Upper lobe of left lung (tissue), 6 donors: Measurements from ENCODE around the gene POLK. TPM values are rescaled to one million over a fixed set of nuclear protein-coding genes. Genes with fewer than 3 reads are reported as not detected.

Experiments
- ATAC-seq, 2 donors: fragments of 200-7000 bp; cut with Tn5 transposase; one replicate each; pipeline ENCODE4 v1.9.1; 2022; ENCODE audit warnings: mild to moderate bottlenecking in 2 of 2, moderate library complexity in 2 of 2; ENCODE audit not compliant: low FRiP score in 2 of 2
- DNase-seq, 2 donors: peaks; one replicate each; pipeline ENCODE4 v3.0.0-alpha.2; 2019 to 2020
- H3K27ac ChIP-seq, 4 donors: fragments of 200-600 bp; sonication (generic); one replicate each; pipeline ENCODE4 v1.5.1; 2016 to 2019
- H3K27me3 ChIP-seq, 4 donors: fragments of 200-600 bp; sonication (generic); one replicate each; pipeline ENCODE4 v1.5.1; 2017 to 2019
- H3K36me3 ChIP-seq, 4 donors: fragments of 200-600 bp; sonication (generic); one replicate each; pipeline ENCODE4 v1.5.1; 2016 to 2019
- H3K4me1 ChIP-seq, 4 donors: fragments of 200-600 bp; sonication (generic); one replicate each; pipeline ENCODE4 v1.5.1; 2018 to 2019
- H3K4me3 ChIP-seq, 4 donors: fragments of 200-600 bp; sonication (generic); one replicate each; pipeline ENCODE4 v1.5.1; 2017 to 2019; ENCODE audit warnings: mild to moderate bottlenecking in 2 of 4, moderate library complexity in 1 of 4
- H3K9me3 ChIP-seq, 4 donors: fragments of 200-600 bp; sonication (generic); one replicate each; pipeline ENCODE4 v1.5.1; 2018 to 2019
- CTCF ChIP-seq, 6 experiments: fragments of 450-650 bp in 4 of 6; fragments of 200-600 bp in 2 of 6; sonication (generic) in 2 of 6; IDR thresholded peaks; one replicate each; pipeline ENCODE4 v1.5.1; 2016 to 2019; ENCODE audit warnings: antibody characterized with exemption in 6 of 6
- EP300 ChIP-seq, 4 donors: sonication (generic); formaldehyde crosslinking; IDR thresholded peaks; one replicate each; pipeline ENCODE4 v1.5.1; 2017; ENCODE audit warnings: antibody characterized with exemption in 4 of 4, control low read depth in 2 of 4
- POLR2A ChIP-seq, 4 donors: fragments of 450-650 bp; IDR thresholded peaks; one replicate each; pipeline ENCODE4 v1.5.1; 2016 to 2017; ENCODE audit warnings: antibody characterized with exemption in 4 of 4, mild to moderate bottlenecking in 2 of 4
- POLR2AphosphoS5 ChIP-seq, 2 donors: sonication (generic); formaldehyde crosslinking; IDR thresholded peaks; one replicate each; pipeline ENCODE4 v1.5.1; 2017; ENCODE audit warnings: antibody characterized with exemption in 2 of 2
- WGBS, 2 donors: methylation state at CpG; one replicate each; pipeline ENCODE4 v1.1.5; 2017 to 2018; 5-methylcytosine and 5-hydroxymethylcytosine counted together
- total RNA-seq, 6 donors: library from RNA; depleted of rRNA in 4 of 6; stranded (reverse); fragments of >200 nt in 4 of 6; gene quantifications; one replicate each; pipeline versions ENCODE4 v1.1.0 to v1.2.1, GENCODE V29; 2016 to 2021
- donor health status: DM: no; HTN: no; CAD: no; lungs with moderate emphysema.
- donor health status: DM: no; HTN: yes; CAD: no; lungs with severe emphysema.

Gene POLK
- total RNA-seq, 6 donors from 2014 or later: 19.2 to 55.3 (median 29.6) TPM

GRCh38 chr5:75536147-75536546 lies 24.5 kb downstream of the POLK start:
- WGBS, 2 donors: 74 to 100% methylated on average over 1 to 3 of the region's 3 CpGs
- TF ChIP-seq POLR2AphosphoS5 (IDR thresholded peaks at IDR 0.05): no peak
- no peak for TF ChIP-seq EP300 (IDR thresholded peaks at IDR 0.05)
- no peak for TF ChIP-seq CTCF (IDR thresholded peaks at IDR 0.05)
- TF ChIP-seq POLR2A (IDR thresholded peaks at IDR 0.05): no peak

DNA sequence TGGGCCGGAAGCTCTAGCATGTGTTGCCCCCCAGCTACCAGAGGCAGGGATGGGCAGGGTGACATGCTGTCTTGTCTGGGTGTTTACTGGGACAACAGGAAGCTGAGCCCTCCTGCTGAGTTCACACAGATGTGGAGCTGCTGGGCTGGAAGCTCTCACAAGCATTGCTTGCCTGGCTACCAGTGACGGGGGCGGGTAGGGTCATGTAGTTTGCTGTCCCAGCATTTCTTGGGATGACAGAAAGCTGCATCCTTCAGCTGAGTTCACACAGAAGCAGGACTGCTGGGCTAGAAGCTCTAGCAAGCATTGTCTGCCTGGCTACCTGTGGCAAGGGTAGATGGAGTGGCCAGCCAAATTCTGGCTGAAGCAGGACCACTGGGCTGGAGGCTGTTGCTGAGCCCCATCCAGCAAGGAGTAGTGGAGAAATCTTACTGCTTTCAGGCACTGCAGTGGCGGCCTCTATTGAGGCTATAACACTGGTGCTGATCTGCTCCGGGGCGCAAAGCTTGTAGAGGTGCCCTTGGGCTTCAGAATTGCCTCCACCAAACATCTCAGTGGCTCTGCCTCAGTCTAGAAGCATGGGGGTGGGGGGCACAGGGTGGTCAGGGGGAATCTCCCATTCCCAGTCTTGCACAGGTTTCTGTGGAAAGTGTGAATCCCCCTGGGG lies 25.1 kb downstream of the POLK start:
- Histone ChIP-seq H3K36me3 (peaks cover 0 to 5% (median 0%) of the 10 kb centered on the region in 4 donors), H3K27ac (no peak overlapping the region), H3K27me3 (no peaks in the 10 kb centered on the region), H3K9me3 (peaks cover 0 to 15% (median 7%) of the 10 kb centered on the region in 4 donors), H3K4me3 (no peak overlapping the region), H3K4me1 (peaks cover 0 to 11% (median 6%) of the 10 kb centered on the region in 4 donors)
- 83 to 93% methylated on average over 3 to 6 of the region's 6 CpGs for WGBS, 2 donors
- TF ChIP-seq POLR2AphosphoS5 (IDR thresholded peaks at IDR 0.05) (no peak), CTCF (IDR thresholded peaks at IDR 0.05) (no peak), POLR2A (IDR thresholded peaks at IDR 0.05) (no peak), EP300 (IDR thresholded peaks at IDR 0.05) (no peak)
- ATAC-seq: peak in 1 of 2 donors; percentile 51
- DNase-seq: no peak

More at GRCh38 chr5:75536147-75536546, 24.5 kb downstream of the POLK start:
- ATAC-seq (no peak), DNase-seq (no peak)
- no peaks in the 10 kb centered on the region for H3K27me3 ChIP-seq
- H3K4me3 ChIP-seq: no peak overlapping the region
- H3K36me3 ChIP-seq: peaks cover 0 to 5% (median 0%) of the 10 kb centered on the region in 4 donors
- peaks cover 0 to 11% (median 6%) of the 10 kb centered on the region in 4 donors for H3K4me1 ChIP-seq
- H3K9me3 ChIP-seq: peaks cover 0 to 15% (median 7%) of the 10 kb centered on the region in 4 donors
- H3K27ac ChIP-seq: no peak overlapping the region

- H3K4me1 ChIP-seq: peaks cover 0 to 11% (median 6%) of the 10 kb centered on the region in 4 donors
These were observed 26.5 kb downstream of the POLK start for GRCh38 chr5:75538211-75538610.

DNA sequence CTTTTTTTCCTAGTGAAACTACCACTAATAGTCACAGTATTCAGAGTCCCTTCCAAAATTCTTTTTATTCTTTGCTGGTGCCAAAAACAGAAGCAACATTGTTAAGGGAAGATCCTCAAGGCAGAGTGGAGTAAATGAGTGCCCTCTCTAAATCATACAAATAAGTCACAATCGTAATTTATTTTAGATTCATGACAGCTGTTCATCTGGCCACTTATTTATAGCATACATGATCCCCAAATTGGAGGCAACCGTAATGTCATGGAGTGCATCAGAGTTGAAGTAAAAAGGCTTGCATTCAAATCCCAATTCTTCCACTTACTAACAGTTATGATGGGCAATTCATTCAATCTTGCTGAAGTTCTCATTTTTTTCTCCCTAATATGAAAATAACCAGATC lies 33.4 kb downstream of the POLK start:
- Histone ChIP-seq H3K27ac (no peak overlapping the region), H3K9me3 (no peaks in the 10 kb centered on the region), H3K4me1 (no peaks in the 10 kb centered on the region), H3K4me3 (no peak overlapping the region), H3K27me3 (no peaks in the 10 kb centered on the region), H3K36me3 (peaks cover 0 to 10% (median 0%) of the 10 kb centered on the region in 4 donors)
- TF ChIP-seq POLR2A (IDR thresholded peaks at IDR 0.05) (no peak), CTCF (IDR thresholded peaks at IDR 0.05) (no peak), POLR2AphosphoS5 (IDR thresholded peaks at IDR 0.05) (no peak), EP300 (IDR thresholded peaks at IDR 0.05) (no peak)
- WGBS, 2 donors: 90 to 98% methylated on average over 2 of the region's 2 CpGs
- no peak for DNase-seq
- ATAC-seq: no peak

More at GRCh38 chr5:75538211-75538610, 26.5 kb downstream of the POLK start:
- ATAC-seq: no peak
- 50 to 63% methylated on average over 1 of the region's 1 CpG for WGBS, 2 donors
- no peak for TF ChIP-seq EP300 (IDR thresholded peaks at IDR 0.05)
- TF ChIP-seq POLR2A (IDR thresholded peaks at IDR 0.05): no peak
- no peak for TF ChIP-seq CTCF (IDR thresholded peaks at IDR 0.05)
- H3K27me3 ChIP-seq: no peaks in the 10 kb centered on the region
- H3K9me3 ChIP-seq: peaks cover 0 to 15% (median 7%) of the 10 kb centered on the region in 4 donors
- DNase-seq: no peak
- H3K36me3 ChIP-seq: peaks cover 0 to 5% (median 0%) of the 10 kb centered on the region in 4 donors
- H3K4me3 ChIP-seq: no peak overlapping the region
- H3K27ac ChIP-seq: no peak overlapping the region

- Histone ChIP-seq H3K9me3 (no peaks in the 10 kb centered on the region), H3K4me1 (no peaks in the 10 kb centered on the region), H3K27ac (no peak overlapping the region), H3K36me3 (peaks cover 0 to 5% (median 0%) of the 10 kb centered on the region in 4 donors), H3K4me3 (no peak overlapping the region), H3K27me3 (no peaks in the 10 kb centered on the region)
- 84 to 91% methylated on average over 6 of the region's 6 CpGs for WGBS, 2 donors
- no peak for ATAC-seq
- no peak for TF ChIP-seq CTCF (IDR thresholded peaks at IDR 0.05)
- no peak for TF ChIP-seq POLR2A (IDR thresholded peaks at IDR 0.05)
- no peak for TF ChIP-seq EP300 (IDR thresholded peaks at IDR 0.05)
- no peak for TF ChIP-seq POLR2AphosphoS5 (IDR thresholded peaks at IDR 0.05)
- DNase-seq: no peak
These were observed 35.1 kb downstream of the POLK start for GRCh38 chr5:75546830-75547229.
